ENCODE results near the gene HIGD1A.

The HIGD1A gene

DNA sequence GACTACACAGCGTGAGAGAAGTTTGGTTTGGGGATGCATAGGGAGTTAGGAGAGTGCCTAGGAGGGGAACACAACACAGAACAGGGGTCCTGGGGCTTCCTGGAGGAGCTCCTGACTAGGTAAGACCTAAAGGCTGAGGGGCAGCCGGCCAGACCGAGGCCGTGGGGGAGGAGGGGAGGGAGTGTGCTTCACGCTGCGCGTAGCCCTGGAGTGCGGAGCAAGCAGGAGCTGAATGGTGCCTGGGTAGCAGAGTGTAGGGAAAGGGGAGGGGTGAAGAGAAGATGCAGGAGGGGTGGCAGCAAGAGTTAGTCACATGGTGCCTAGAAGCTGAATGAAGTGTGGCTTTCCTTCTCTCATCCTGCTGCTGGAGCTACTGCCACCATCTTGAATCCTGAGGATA, 69.3 kb downstream of the HIGD1A start:
- no peak for DNase-seq (ENCODE audit: low read depth)

DNA sequence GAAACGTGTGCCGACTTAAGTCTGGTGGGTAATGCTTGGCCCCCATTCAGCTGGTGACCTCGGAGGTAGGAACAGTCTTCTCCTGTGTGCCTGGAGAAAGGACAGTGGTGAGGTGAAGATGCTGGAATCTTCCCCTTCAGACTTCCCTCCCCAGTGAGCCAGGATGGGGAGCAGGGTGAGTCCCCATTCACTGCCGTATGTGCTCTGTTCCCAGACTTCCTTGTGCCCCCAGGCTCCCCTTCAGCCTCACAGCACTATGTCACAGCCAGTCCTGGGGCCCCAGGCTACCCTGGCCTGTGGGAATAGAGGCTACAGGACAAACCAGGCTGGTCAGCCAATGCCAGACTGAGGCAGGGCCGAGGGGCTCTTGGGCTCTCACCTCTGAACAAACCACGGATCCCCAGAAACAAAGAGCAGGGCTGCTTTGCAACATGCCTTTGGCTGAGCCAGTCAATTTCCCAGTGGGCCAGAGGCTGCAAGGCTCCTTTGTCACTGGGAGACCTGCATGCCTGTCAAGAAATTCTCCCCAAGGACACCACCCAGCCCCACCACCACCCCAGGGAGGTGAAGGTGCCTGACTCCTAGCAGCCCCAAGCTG, 69.9 kb downstream of the HIGD1A start:
- no peak for DNase-seq (ENCODE audit: low read depth)

- no peak for DNase-seq (ENCODE audit: low read depth)
These were observed 70.6 kb downstream of the HIGD1A start for GRCh38 chr3:42733501-42734262.

Measured in fibroblast of gingiva (primary cell).